T-helper 17 cell (primary cell): ENCODE measurements around the gene GAS2L1. TPM values are rescaled to one million over a fixed set of nuclear protein-coding genes. Genes with fewer than 3 reads are reported as not detected.

Source experiments
- ATAC-seq: fragments of 150-1000 bp; cut with Tn5 transposase; 2 replicates; pipeline ENCODE4 v1.10.0; 2021; ENCODE audit warnings: mild to moderate bottlenecking, moderate library complexity
- DNase-seq, 3 donors: peaks; one replicate each; pipeline versions ENCODE4 v3.0.0 to v3.0.0-alpha.2; 2020 to 2021
- H3K9me3 ChIP-seq: one replicate; pipeline ENCODE4 v1.7.0; 2013; ENCODE audit warnings: low read length, mild to moderate bottlenecking; ENCODE audit not compliant: control insufficient read depth, poor library complexity, severe bottlenecking
- H3K27ac Mint-ChIP-seq: one replicate; pipeline ENCODE4 v1.8.0; 2022; ENCODE audit warnings: mild to moderate bottlenecking, moderate library complexity, mixed read lengths
- H3K27me3 Mint-ChIP-seq: one replicate; pipeline ENCODE4 v1.8.0; 2022; ENCODE audit warnings: mixed read lengths
- H3K36me3 Mint-ChIP-seq: one replicate; pipeline ENCODE4 v1.8.0; 2022; ENCODE audit warnings: low read depth, mixed read lengths
- H3K4me1 Mint-ChIP-seq: one replicate; pipeline ENCODE4 v1.8.0; 2022; ENCODE audit warnings: mild to moderate bottlenecking, mixed read lengths
- H3K4me3 Mint-ChIP-seq: one replicate; pipeline ENCODE4 v1.8.0; 2022; ENCODE audit warnings: mild to moderate bottlenecking, moderate library complexity, mixed read lengths
- total RNA-seq, 4 donors: library from RNA in 2 of 4; stranded (reverse) in 2 of 4; gene quantifications; one replicate each; pipeline ENCODE4 v1.2.3 and lab custom pipeline; 2022 to 2026

GAS2L1 gene
- total RNA-seq, 2 donors from 2014 or later, result 2.5 to 32.6 TPM

DNA sequence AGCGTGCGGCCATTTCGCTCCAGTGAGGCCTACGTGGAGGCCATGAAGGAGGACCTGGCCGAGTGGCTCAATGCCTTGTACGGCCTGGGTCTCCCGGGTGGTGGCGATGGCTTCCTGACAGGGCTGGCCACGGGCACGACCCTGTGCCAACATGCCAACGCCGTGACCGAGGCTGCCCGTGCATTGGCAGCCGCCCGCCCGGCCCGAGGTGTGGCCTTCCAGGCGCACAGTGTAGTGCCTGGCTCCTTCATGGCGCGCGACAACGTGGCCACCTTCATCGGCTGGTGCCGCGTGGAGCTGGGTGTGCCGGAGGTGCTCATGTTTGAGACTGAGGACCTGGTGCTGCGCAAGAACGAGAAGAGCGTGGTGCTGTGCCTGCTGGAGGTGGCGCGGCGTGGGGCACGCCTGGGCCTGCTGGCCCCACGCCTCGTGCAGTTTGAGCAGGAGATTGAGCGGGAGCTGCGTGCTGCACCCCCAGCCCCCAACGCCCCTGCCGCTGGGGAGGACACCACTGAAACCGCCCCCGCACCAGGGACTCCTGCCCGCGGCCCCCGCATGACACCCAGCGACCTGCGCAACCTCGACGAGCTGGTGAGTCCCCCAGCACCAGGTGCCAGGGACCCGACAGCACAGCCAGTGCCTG, 1.8 kb downstream of the GAS2L1 start:
- peaks cover 14% of the 10 kb centered on the region for H3K27me3 Mint-ChIP-seq
- no peaks in the 10 kb centered on the region for H3K36me3 Mint-ChIP-seq
- ATAC-seq, result no peak
- peaks cover 21% of the 10 kb centered on the region for H3K4me1 Mint-ChIP-seq
- H3K9me3 ChIP-seq, result no peaks in the 10 kb centered on the region
- no peak for DNase-seq
- H3K4me3 Mint-ChIP-seq, result peak overlapping the region; percentile 88
- H3K27ac Mint-ChIP-seq, result peak overlapping the region; percentile 80

DNA sequence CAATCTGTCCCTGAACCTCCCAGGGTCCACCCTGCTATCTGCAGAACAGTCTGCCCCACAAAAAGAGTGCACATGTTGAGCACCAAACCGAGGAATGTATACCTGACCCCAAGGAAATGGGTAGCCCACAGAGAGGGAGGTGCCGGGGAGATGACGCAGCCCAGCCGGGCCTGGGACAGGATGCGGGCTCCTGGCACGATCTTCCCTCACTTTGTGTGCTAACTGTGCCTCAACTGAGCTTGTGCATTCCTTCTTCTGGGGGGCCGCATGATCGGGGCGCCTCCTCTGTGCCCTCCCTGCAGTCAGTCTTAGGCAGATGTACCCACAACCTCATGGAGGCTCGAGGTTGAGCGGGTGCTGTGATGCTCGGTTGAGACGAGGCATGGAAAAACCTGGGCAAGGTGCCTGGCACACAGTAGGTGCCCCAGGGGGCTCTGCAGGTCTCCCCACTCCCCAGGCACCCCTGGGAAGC, 2.4 kb downstream of the GAS2L1 start:
- Mint-ChIP-seq H3K4me3 (peak overlapping the region; percentile 69), H3K36me3 (no peaks in the 10 kb centered on the region), H3K27me3 (peaks cover 19% of the 10 kb centered on the region), H3K4me1 (peaks cover 24% of the 10 kb centered on the region), H3K27ac (peak overlapping the region; percentile 80)
- peak; percentile 67 for ATAC-seq
- H3K9me3 ChIP-seq, result no peaks in the 10 kb centered on the region
- no peak for DNase-seq

DNA sequence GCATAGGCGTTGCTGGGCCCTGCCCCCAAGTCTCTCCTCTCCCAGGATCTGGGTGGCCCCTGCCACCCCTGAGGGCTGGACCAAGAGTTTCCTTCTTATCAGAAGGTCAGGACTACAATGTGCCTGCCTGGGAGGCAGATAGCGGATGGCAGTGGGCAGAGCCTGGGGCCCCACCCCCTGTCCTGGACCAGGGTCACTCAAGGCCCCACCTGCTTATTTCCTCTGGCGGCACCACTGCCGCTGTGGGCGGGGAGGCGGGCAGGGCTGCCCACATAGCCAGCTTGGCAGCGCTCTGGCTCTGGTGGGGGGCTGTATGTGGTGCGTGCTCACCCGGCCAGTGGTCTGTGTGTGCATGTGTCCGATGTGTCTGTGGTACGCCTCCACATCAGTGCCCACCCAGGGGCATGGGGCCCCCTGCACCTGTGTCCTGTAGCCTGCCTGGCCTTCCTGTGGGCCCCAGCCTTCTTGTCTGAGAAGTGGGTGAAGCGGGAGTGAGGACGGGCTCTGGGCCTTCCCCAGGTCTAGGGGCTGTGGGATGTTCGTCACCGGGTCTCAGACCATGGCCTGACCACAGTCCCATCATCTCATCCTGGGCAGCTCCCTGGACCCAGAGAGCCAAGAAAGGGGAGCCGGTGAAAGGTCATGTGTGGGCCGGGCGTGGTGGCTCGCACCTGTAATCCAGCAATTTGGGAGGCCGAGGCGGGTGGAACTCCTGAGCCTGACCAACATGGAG, 3.0 kb downstream of the GAS2L1 start:
- ATAC-seq (no peak), DNase-seq (no peak)
- Mint-ChIP-seq H3K4me3 (peak overlapping the region; percentile 62), H3K4me1 (peaks cover 31% of the 10 kb centered on the region), H3K27me3 (peaks cover 26% of the 10 kb centered on the region), H3K36me3 (no peaks in the 10 kb centered on the region), H3K27ac (peak overlapping the region; percentile 80)
- no peaks in the 10 kb centered on the region for H3K9me3 ChIP-seq

DNA sequence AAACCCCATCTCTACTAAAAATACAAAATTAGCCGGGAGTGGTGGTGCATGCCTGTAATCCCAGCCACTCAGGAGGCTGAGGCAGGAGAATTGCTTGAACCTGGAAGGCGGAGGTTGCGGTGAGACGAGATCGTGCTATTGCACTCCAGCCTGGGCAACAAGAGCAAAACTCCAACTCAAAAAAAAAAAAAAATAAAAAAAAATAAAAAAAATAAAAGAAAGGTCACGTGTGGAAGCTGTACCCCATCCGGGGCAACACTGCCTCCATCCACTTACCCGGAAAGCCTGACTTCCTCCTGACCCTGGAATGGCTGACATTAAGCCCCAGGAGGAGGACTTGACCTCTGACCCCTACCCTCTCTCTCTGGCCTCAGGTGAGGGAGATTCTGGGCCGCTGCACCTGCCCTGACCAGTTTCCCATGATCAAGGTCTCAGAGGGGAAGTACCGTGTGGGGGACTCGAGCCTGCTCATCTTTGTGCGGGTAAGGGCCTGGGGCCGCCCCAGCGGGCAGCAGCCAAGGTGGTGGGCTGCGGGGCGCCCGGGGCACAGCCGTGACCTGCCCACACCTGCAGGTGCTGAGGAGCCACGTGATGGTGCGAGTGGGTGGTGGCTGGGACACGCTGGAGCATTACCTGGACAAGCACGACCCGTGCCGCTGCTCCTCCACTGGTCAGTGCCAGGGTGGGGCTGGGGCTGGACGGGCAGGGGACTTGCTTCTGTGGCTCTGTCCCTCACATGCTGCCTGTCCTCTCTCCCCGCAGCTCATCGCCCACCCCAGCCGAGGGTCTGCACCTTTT, 3.8 kb downstream of the GAS2L1 start:
- no peaks in the 10 kb centered on the region for H3K36me3 Mint-ChIP-seq
- peaks cover 29% of the 10 kb centered on the region for H3K27me3 Mint-ChIP-seq
- H3K27ac Mint-ChIP-seq, result no peak overlapping the region
- ATAC-seq (no peak), DNase-seq (no peak)
- no peak overlapping the region for H3K4me3 Mint-ChIP-seq
- no peaks in the 10 kb centered on the region for H3K9me3 ChIP-seq
- H3K4me1 Mint-ChIP-seq, result peaks cover 35% of the 10 kb centered on the region

DNA sequence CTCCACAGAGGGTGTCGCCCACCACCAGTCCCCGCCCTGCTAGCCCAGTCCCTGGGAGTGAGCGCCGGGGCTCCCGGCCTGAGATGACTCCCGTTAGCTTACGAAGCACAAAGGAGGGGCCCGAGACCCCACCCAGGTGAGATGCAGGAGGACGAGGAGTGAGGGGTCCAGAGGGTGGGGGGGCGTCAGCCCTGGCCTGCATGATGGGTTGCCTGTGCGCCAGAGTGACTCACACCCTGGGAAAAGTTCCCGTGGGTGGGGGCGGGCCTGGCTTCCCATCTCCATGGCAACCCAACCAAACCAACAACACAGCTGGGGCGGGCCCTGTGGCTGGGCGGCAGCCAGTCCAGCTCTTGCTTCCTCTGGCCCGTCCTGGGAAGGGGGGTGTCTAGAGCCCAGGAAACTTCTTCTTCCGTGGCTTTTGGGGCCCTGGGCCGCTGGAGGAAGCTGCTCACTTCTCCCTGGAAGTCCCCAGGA, 4.5 kb downstream of the GAS2L1 start:
- peaks cover 29% of the 10 kb centered on the region for H3K27me3 Mint-ChIP-seq
- no peak overlapping the region for H3K4me3 Mint-ChIP-seq
- no peaks in the 10 kb centered on the region for H3K9me3 ChIP-seq
- DNase-seq (peak in 2 of 3 donors; percentile 32 to 41), ATAC-seq (peak; percentile 49)
- no peaks in the 10 kb centered on the region for H3K36me3 Mint-ChIP-seq
- H3K27ac Mint-ChIP-seq, result no peak overlapping the region
- H3K4me1 Mint-ChIP-seq, result peaks cover 34% of the 10 kb centered on the region

DNA sequence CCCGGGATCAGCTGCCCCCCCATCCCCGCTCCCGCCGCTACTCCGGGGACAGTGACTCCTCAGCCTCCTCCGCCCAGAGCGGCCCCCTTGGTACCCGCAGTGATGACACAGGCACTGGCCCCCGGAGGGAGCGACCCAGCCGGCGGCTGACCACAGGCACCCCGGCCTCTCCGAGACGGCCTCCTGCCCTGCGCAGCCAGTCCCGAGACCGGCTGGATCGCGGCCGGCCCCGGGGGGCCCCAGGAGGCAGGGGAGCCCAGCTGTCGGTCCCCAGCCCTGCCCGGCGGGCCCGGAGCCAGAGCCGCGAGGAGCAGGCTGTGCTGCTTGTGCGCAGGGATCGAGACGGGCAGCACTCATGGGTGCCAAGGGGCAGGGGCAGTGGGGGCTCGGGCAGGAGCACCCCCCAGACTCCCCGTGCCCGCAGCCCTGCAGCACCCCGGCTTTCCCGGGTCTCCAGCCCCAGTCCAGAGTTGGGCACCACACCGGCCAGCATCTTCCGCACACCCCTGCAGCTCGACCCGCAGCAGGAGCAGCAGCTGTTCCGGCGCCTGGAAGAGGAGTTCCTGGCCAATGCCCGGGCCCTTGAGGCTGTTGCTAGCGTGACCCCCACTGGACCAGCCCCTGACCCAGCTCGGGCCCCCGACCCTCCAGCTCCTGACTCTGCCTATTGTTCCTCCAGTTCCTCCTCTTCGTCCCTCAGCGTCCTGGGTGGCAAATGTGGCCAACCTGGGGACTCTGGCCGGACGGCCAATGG, 5.2 kb downstream of the GAS2L1 start:
- H3K4me3 Mint-ChIP-seq, result peak overlapping the region; percentile 31
- ATAC-seq (no peak), DNase-seq (no peak)
- peaks cover 31% of the 10 kb centered on the region for H3K4me1 Mint-ChIP-seq
- no peaks in the 10 kb centered on the region for H3K9me3 ChIP-seq
- H3K27ac Mint-ChIP-seq, result no peak overlapping the region
- peaks cover 34% of the 10 kb centered on the region for H3K27me3 Mint-ChIP-seq
- no peaks in the 10 kb centered on the region for H3K36me3 Mint-ChIP-seq

DNA sequence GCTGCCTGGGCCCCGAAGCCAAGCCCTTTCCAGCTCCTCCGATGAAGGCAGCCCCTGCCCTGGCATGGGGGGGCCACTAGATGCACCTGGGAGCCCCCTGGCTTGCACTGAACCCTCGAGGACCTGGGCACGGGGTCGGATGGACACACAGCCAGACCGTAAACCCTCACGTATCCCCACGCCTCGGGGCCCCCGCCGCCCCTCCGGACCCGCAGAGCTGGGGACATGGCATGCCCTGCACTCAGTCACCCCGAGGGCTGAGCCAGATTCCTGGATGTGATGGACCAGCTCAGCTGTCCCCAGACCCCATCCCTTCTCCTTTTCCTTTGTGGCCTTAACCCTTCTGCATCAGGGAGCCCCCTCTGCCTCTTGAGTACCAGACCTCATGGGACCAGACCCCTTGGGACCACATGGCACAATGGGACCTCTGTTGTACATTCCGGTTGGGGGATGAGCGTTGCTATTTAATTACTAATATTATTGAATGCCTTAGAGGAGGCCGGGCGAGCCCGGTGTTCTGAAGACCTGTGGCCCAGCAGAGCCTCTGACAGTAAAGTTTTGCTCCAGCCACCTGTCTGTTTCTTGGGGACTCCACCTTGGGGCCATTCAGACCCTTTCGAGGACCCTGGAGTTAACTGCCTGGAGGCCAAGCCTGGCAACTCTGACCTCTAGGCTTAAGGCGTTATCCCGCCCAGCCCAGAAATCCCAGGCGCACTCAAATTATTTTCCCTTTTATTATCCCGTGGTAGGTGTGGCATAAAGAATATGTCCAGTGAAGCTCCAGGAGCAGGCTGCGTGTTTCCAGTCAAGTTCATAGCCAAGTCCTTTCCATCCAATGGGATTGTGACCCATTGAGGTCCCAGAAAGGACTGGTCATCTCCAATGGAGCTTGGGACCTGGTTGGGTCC, 6.0 kb downstream of the GAS2L1 start:
- H3K27me3 Mint-ChIP-seq, result peaks cover 41% of the 10 kb centered on the region
- no peaks in the 10 kb centered on the region for H3K36me3 Mint-ChIP-seq
- H3K9me3 ChIP-seq, result no peaks in the 10 kb centered on the region
- H3K4me1 Mint-ChIP-seq, result peaks cover 29% of the 10 kb centered on the region
- peak overlapping the region; percentile 2 for H3K27ac Mint-ChIP-seq
- peak overlapping the region; percentile 31 for H3K4me3 Mint-ChIP-seq
- ATAC-seq (no peak), DNase-seq (no peak)

DNA sequence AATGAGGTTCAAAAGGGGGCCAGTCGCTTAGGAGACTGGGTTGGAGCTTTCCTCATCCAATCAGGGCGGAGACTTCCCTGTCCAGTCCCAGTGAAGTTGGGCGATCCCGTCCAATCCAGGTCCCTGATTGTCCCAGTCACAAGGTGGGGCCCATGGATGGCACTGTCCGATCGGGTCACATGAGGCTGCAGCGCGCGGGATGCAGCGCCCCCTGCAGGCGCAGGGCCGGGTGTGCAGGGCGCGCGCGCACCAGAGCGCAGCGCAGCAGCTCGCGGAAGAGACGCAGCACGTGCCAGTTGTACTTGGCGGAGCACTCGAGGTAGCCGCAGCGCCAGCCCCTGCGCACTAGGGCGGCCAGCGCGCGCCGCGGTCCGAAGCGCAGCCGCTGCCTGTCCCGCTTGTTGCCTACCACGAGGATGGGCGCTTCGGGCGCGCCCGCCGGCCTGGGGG, 6.7 kb downstream of the GAS2L1 start:
- Mint-ChIP-seq H3K36me3 (no peaks in the 10 kb centered on the region), H3K27ac (peak overlapping the region; percentile 2), H3K4me3 (no peak overlapping the region), H3K27me3 (peaks cover 41% of the 10 kb centered on the region), H3K4me1 (peaks cover 28% of the 10 kb centered on the region)
- peak; percentile 42 for ATAC-seq
- DNase-seq, result no peak
- no peaks in the 10 kb centered on the region for H3K9me3 ChIP-seq

DNA sequence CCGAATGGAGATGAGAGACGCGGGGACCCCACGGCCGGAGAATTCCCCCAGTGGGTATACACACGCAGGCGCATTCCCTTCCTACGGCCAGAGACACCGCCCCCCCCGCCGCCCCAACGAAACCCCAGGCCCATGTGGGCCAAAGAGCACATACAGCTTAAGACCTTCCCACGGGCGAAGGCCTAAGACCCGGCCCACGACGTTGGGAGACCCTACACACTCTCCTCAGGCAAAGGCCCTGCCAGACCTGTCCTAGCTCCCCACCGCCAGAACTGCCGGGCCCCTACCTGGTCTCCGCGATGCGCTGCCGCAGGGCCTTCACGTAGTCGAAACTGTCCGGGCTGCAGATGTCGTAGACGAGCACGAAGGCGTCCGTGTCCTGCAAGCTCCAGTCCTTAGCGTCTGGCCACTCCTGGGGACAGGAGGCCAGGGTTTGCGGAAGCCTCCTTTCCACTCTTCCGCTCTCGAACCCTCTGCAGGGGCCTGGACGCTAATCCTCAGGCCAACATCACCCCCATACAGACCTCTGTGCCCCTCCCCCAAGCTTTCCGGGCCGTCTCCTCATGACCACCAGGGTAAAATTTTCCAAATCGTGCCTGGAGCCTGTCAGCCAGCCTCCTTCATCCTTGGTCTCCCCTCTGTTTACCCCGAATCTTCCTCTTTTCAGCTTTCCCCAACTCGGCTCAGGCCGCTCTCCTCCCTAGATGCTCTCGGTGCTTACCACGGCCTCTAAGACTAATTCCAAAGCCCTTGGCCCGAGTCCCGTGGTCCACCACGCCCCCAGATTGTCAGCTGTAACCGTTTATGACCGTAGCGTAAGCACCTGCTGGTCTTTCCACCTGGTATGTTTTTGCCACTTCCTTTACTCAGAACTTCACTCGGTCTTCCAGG, 7.4 kb downstream of the GAS2L1 start:
- Mint-ChIP-seq H3K27me3 (peaks cover 41% of the 10 kb centered on the region), H3K4me1 (peaks cover 22% of the 10 kb centered on the region), H3K27ac (peak overlapping the region; percentile 2), H3K36me3 (no peaks in the 10 kb centered on the region), H3K4me3 (peak overlapping the region; percentile 63)
- ATAC-seq (no peak), DNase-seq (no peak)
- H3K9me3 ChIP-seq, result no peaks in the 10 kb centered on the region

DNA sequence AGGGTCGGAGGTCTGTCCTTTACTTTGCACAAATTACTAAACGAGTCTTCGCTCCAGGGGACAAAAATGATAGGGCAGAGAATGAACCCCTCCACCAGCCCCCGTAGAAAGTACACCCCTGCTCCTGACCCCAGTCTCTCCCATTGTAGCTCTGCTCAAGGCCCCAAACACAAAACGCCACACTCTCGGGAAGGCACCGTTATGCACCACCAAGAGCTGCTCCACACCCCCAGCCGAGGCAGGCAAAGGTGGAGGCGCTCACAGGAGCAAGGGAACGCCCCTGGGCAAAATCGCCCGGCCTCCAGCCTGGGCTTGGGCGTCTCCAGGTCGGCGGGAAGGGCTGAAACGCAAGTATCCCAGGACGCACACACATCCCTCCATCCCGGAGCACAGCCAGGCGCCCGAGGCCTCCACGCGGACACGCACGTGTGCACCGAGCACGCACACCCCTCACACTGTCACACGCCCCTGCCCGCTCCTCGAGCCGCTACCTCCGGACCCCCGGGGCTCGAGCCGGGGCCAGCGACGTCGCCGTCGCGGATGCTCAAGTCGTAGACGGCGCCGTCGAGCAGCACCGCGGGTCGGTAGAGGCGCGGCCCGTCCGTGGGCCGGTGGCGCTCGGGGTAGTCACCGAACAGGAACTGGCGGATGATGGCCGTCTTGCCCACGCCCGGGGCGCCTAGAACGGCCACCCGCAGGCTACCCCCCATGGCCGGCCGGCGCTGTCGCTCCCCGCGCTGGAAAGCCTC, 8.3 kb downstream of the GAS2L1 start:
- no peaks in the 10 kb centered on the region for H3K9me3 ChIP-seq
- DNase-seq, result no peak
- ATAC-seq, result no peak
- H3K4me1 Mint-ChIP-seq, result peaks cover 19% of the 10 kb centered on the region
- peak overlapping the region; percentile 63 for H3K4me3 Mint-ChIP-seq
- H3K27me3 Mint-ChIP-seq, result peaks cover 41% of the 10 kb centered on the region
- peak overlapping the region; percentile 2 for H3K27ac Mint-ChIP-seq
- no peaks in the 10 kb centered on the region for H3K36me3 Mint-ChIP-seq
